Fibroblast of skin of back (primary cell): Measurements from ENCODE around the gene LSM11.

Experiments
- DNase-seq: peaks from one replicate; pipeline ENCODE4 v3.0.0-alpha.2; 2013

Gene LSM11

DNA sequence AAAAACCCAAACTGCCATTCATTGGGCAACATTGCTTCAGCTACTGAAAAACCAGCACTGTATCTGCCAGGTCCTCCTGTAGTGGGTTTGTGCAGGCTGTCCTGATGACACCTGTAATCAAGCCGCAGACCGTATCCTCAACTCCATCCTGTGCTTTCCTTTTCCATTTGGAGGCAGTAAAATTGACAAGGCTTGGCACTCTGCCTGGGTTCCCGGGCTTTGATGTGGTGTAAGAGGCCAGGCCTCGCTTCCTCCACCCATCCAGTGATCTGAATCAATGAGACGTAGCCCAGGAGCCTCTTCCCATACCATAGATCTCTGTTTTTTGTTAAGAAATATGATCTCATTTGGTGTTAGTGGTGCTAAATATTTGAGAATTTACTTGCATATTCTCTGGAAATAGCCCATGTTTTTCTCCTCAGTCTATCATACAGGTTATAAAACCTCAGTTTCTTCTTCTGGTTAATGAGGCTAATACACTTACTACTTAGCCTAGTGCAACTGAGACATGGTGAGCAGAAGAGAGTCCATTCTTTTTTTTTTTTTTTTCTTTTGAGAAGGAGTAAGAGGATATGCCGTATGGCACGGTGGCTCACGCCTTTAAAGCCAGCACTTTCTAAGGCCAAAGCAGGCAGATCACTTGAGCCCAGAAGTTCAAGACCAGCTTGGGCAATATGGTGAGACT lies 34.8 kb downstream of the LSM11 start:
- peak; percentile 7 for DNase-seq

DNA sequence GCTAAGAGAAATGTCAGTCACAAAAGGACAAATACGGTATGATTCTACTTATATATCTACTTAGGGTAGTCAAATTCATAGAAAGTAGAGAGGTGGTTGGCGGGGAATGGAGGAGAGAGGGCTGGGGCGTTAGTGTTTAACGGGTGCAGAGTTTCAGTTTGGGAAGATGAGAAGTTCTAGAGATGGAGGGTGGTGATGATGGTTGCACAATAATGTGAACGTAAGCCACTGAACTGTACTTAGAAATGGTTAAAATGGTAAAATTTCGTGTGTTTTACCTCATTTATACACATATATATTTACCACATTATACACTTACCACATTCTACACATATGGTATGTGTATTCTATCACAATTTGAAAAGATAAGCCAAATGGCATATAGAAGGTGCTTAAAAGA lies 35.7 kb downstream of the LSM11 start:
- no peak for DNase-seq

DNA sequence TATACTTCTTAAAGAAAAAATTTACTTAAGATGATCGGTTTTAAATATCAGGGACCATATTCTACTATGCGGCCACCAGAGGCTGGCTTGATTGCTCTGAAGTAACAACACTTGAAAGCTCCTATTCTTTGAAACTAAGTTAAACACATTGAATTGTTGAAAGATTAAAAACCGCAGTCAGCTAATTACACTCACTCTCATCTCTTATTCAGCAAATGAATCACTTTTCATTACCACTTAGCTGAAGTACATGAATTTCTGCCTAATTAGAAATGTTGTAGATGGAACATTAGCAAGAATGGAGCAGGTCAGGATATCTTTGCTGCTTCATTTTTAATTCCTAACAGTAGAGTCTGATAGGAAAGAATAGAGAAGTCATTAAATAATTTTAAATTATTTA lies 42.3 kb downstream of the LSM11 start:
- no peak for DNase-seq

DNA sequence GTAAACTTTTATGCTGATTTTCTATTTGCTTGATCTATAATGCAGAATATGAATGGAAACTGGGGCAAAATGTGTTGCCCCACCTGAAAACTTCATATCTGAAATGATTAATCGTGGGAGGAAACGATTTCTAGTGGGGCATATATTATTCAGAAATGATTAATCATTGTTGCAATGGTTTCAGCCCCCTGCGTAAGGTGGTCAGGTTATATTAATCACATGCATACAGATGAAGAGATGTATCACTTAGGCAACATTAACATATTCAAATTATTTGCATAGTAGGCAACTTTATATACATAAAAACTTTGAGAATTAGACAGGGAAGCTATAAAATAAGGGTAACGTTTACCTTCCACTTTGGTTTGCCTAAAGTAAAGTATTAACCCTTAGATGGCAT lies 49.8 kb downstream of the LSM11 start:
- DNase-seq: no peak

DNA sequence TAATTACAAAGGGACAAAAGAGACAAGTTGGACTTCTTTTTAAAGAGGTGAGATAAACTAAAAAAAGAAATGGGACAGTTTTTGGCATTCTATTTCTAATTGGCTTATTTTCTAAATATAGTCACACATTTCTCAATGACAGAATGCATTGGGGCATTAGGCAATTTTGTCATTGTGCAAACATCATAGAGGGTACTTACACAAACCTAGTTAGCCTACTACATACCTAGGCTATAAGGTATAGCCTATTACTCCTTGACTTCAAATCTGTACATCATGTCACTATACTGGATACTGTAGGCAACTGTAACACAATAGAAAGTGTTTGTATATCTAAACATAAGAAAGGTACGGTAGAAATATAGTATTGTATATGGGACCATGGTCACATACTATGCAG lies 56.1 kb downstream of the LSM11 start:
- DNase-seq: no peak

DNA sequence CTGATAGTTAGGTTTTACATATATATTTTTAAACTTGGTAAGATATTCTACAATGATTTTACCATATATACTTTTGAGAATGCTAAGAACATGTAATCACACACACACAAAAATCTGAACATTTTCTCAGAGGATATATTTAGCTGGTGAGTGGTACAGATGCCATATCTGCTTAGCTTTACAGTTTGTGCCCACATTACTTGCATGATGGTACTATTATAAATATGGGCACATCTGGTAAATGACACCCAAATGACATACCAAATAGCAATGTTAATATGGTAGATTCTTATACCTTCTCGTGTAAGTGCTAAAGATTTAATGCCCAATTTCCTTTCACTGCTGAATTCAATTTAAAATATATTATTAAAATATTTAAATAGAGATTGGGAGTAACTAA lies 56.6 kb downstream of the LSM11 start:
- no peak for DNase-seq

DNA sequence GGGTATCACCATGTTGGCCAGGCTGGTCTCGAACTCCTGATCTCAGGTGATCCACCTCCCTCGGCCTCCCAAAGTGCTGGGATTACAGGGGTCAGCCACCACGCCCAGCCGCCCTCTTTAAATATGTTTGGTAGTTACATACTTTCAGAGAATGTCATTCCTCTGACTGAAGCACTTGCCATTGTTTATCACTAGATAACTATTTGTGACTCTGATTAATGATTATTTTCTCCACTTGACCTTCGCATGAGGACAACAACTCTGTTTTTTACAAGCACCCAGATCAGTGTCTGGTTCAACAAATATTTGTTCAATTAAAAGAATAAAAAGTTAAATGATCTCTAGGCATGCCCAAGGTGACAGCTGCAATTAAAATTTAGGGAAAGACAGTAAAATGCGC lies 59.2 kb downstream of the LSM11 start:
- no peak for DNase-seq

DNA sequence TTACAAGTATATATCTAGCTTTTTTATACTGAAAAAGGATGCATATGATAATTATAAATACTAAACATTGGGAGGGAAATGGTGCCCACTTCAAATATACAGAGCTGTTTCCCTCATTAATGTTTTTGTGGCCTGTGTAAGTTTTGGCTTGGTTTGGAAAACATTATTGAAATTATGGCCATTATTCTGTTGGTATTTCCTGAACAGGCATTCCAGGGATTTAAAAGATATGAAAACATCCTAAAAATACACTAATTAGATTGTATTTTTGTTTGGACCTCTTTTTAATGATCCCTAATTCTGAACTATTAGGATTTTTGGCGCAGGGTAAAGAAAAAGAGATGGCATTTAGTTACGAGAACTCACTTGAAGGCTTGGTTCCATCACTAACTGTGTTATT lies 64.5 kb downstream of the LSM11 start:
- no peak for DNase-seq
